Karpas-422 (cell line): Measurements from ENCODE around the gene KLF5. TPM values are rescaled to one million over a fixed set of nuclear protein-coding genes. Genes with fewer than 3 reads are reported as not detected.

Experiments
- DNase-seq: peaks from one replicate; pipeline ENCODE4 v3.0.0-alpha.2; 2015
- H2AFZ ChIP-seq: fragments of 200-600 bp; sonication (generic); 2 replicates; pipeline ENCODE4 v1.6.1; 2014; ENCODE audit warnings: antibody characterized with exemption, low read length, mixed read lengths
- H3K27ac ChIP-seq: fragments of 200-600 bp; sonication (generic); 2 replicates; pipeline ENCODE4 v1.5.1; 2014; ENCODE audit warnings: mild to moderate bottlenecking, low read length, moderate library complexity
- H3K27me3 ChIP-seq: fragments of 200-600 bp; sonication (generic); 2 replicates; pipeline ENCODE4 v1.6.1; 2014; ENCODE audit warnings: low read length, mixed read lengths
- H3K36me3 ChIP-seq: fragments of 200-600 bp; sonication (generic); 2 replicates; pipeline ENCODE4 v1.6.1; 2014; ENCODE audit warnings: low read length, mixed read lengths; ENCODE audit not compliant: insufficient read depth
- H3K4me1 ChIP-seq: fragments of 200-600 bp; sonication (generic); 2 replicates; pipeline ENCODE4 v1.6.1; 2014; ENCODE audit warnings: mild to moderate bottlenecking, low read length, mixed read lengths
- H3K4me2 ChIP-seq: fragments of 200-600 bp; sonication (generic); 2 replicates; pipeline ENCODE4 v1.6.1; 2014; ENCODE audit warnings: low read length, low read depth, mild to moderate bottlenecking; ENCODE audit not compliant: poor library complexity, severe bottlenecking
- H3K4me3 ChIP-seq: fragments of 200-600 bp; sonication (generic); 2 replicates; pipeline ENCODE4 v1.5.1; 2014; ENCODE audit warnings: mild to moderate bottlenecking, antibody characterized with exemption, low read length, mixed read lengths
- H3K79me2 ChIP-seq: fragments of 200-600 bp; sonication (generic); 2 replicates; pipeline ENCODE4 v1.6.1; 2014; ENCODE audit warnings: mild to moderate bottlenecking, low read length, mixed read lengths
- H3K9ac ChIP-seq: fragments of 200-600 bp; sonication (generic); 2 replicates; pipeline ENCODE4 v1.6.0; 2014; ENCODE audit warnings: low read length
- H3K9me2 ChIP-seq: fragments of 200-600 bp; sonication (generic), shearing (Covaris generic); replicated peaks from 2 replicates; pipeline ENCODE4 v1.6.0; 2014; ENCODE audit warnings: mild to moderate bottlenecking, low read length, moderate library complexity; ENCODE audit not compliant: insufficient read depth
- H3K9me3 ChIP-seq: fragments of 300-700, 200-600 bp; sonication (generic); 2 replicates; pipeline ENCODE4 v1.6.1; 2014; ENCODE audit warnings: low read length, mixed read lengths
- H4K20me1 ChIP-seq: fragments of 200-600 bp; sonication (generic); 2 replicates; pipeline ENCODE4 v1.6.1; 2014; ENCODE audit warnings: mild to moderate bottlenecking, antibody characterized with exemption, low read length, low read depth; ENCODE audit not compliant: insufficient read depth
- total RNA-seq: library from RNA; depleted of rRNA; stranded (reverse); fragments of >200 nt; shearing (Covaris generic); gene quantifications from 2 replicates; pipeline ENCODE4 v1.2.3, GENCODE V29; 2014; ENCODE audit warnings: low replicate concordance

Gene KLF5
- total RNA-seq, 1 experiment from 2014 or later, result 1.9 TPM

GRCh38 chr13:73056565-73056962 is 2.2 kb upstream of the KLF5 start:
- Histone ChIP-seq H3K27ac (no peak overlapping the region), H3K4me3 (no peak overlapping the region), H3K4me1 (peaks cover 21% of the 10 kb centered on the region), H3K27me3 (no peaks in the 10 kb centered on the region), H3K9me3 (no peaks in the 10 kb centered on the region), H2AFZ (no peak overlapping the region), H3K4me2 (no peak overlapping the region), H3K79me2 (no peaks in the 10 kb centered on the region), H3K9me2 (no peaks in the 10 kb centered on the region), H3K9ac (no peak overlapping the region), H3K36me3 (no peaks in the 10 kb centered on the region), H4K20me1 (no peaks in the 10 kb centered on the region)
- DNase-seq, result no peak

GRCh38 chr13:73057284-73058063 is 1.3 kb upstream of the KLF5 start:
- Histone ChIP-seq H3K4me1 (peaks cover 21% of the 10 kb centered on the region), H3K27ac (no peak overlapping the region), H3K9me3 (no peaks in the 10 kb centered on the region), H3K9me2 (no peaks in the 10 kb centered on the region), H3K79me2 (no peaks in the 10 kb centered on the region), H4K20me1 (no peaks in the 10 kb centered on the region), H3K27me3 (no peaks in the 10 kb centered on the region), H3K4me2 (peak overlapping the region; percentile 70), H3K36me3 (no peaks in the 10 kb centered on the region), H3K4me3 (no peak overlapping the region), H2AFZ (no peak overlapping the region), H3K9ac (no peak overlapping the region)
- no peak for DNase-seq

- Histone ChIP-seq H3K27me3 (no peaks in the 10 kb centered on the region), H3K4me3 (peak overlapping the region; percentile 71), H3K79me2 (no peaks in the 10 kb centered on the region), H3K27ac (no peak overlapping the region), H2AFZ (no peak overlapping the region; the same call in 1 of the 2 replicates), H3K4me2 (peak overlapping the region; percentile 70), H3K9me2 (no peaks in the 10 kb centered on the region), H3K9ac (no peak overlapping the region), H3K4me1 (peaks cover 21% of the 10 kb centered on the region), H3K9me3 (no peaks in the 10 kb centered on the region), H4K20me1 (no peaks in the 10 kb centered on the region), H3K36me3 (no peaks in the 10 kb centered on the region)
- DNase-seq, result no peak
Observed at GRCh38 chr13:73058064-73058313, 816 bp upstream of the KLF5 start.

- H3K27ac ChIP-seq, result no peak overlapping the region
Observed at GRCh38 chr13:73058432-73058735, 421 bp upstream of the KLF5 start.

GRCh38 chr13:73059460-73060250 is 850 bp downstream of the KLF5 start:
- Histone ChIP-seq H3K27me3 (no peaks in the 10 kb centered on the region), H4K20me1 (no peaks in the 10 kb centered on the region), H3K4me3 (peak overlapping the region; percentile 71), H3K9me3 (no peaks in the 10 kb centered on the region), H3K27ac (no peak overlapping the region), H3K79me2 (no peaks in the 10 kb centered on the region), H3K9me2 (no peaks in the 10 kb centered on the region), H3K9ac (peak overlapping the region; percentile 61), H2AFZ (no peak overlapping the region; the same call in 1 of the 2 replicates), H3K36me3 (no peaks in the 10 kb centered on the region), H3K4me2 (peak overlapping the region; percentile 70), H3K4me1 (peaks cover 21% of the 10 kb centered on the region)
- DNase-seq, result peak; percentile 69

More at GRCh38 chr13:73058432-73058735, 421 bp upstream of the KLF5 start:
- H3K4me2 ChIP-seq, result peak overlapping the region; percentile 70
- peak; percentile 43 for DNase-seq
- H3K27me3 ChIP-seq, result no peaks in the 10 kb centered on the region
- H4K20me1 ChIP-seq, result no peaks in the 10 kb centered on the region
- H3K4me1 ChIP-seq, result peaks cover 21% of the 10 kb centered on the region
- peak overlapping the region; percentile 71 for H3K4me3 ChIP-seq
- peak overlapping the region; percentile 66 for H2AFZ ChIP-seq
- H3K79me2 ChIP-seq, result no peaks in the 10 kb centered on the region
- H3K9ac ChIP-seq, result peak overlapping the region; percentile 44
- no peaks in the 10 kb centered on the region for H3K9me2 ChIP-seq
- H3K9me3 ChIP-seq, result no peaks in the 10 kb centered on the region
- H3K36me3 ChIP-seq, result no peaks in the 10 kb centered on the region

- no peak for DNase-seq
- Histone ChIP-seq H3K27ac (no peak overlapping the region), H3K79me2 (no peaks in the 10 kb centered on the region)
Observed at GRCh38 chr13:73060251-73061160, 1.7 kb downstream of the KLF5 start.

GRCh38 chr13:73061473-73061872 is 2.7 kb downstream of the KLF5 start:
- Histone ChIP-seq H3K4me3 (no peak overlapping the region), H3K27ac (no peak overlapping the region), H4K20me1 (no peaks in the 10 kb centered on the region), H3K4me2 (no peak overlapping the region), H3K9ac (no peak overlapping the region), H3K9me3 (no peaks in the 10 kb centered on the region), H3K4me1 (peaks cover 21% of the 10 kb centered on the region), H3K79me2 (no peaks in the 10 kb centered on the region), H3K9me2 (no peaks in the 10 kb centered on the region), H3K36me3 (no peaks in the 10 kb centered on the region), H2AFZ (no peak overlapping the region), H3K27me3 (no peaks in the 10 kb centered on the region)
- DNase-seq, result no peak

More at GRCh38 chr13:73060251-73061160, 1.7 kb downstream of the KLF5 start:
- no peak overlapping the region for H2AFZ ChIP-seq
- H3K4me2 ChIP-seq, result peak overlapping the region; percentile 70
- no peaks in the 10 kb centered on the region for H3K9me3 ChIP-seq
- no peak overlapping the region; the same call in 1 of the 2 replicates for H3K9ac ChIP-seq
- no peaks in the 10 kb centered on the region for H4K20me1 ChIP-seq
- H3K36me3 ChIP-seq, result no peaks in the 10 kb centered on the region
- H3K4me1 ChIP-seq, result peaks cover 21% of the 10 kb centered on the region
- no peaks in the 10 kb centered on the region for H3K27me3 ChIP-seq
- no peaks in the 10 kb centered on the region for H3K9me2 ChIP-seq
- peak overlapping the region; percentile 71; the same call in 1 of the 2 replicates for H3K4me3 ChIP-seq

GRCh38 chr13:73061876-73062275 is 3.1 kb downstream of the KLF5 start:
- no peaks in the 10 kb centered on the region for H3K9me2 ChIP-seq
- no peaks in the 10 kb centered on the region for H3K36me3 ChIP-seq
- DNase-seq, result no peak
- H3K4me2 ChIP-seq, result no peak overlapping the region
- H3K9me3 ChIP-seq, result no peaks in the 10 kb centered on the region
- no peak overlapping the region for H3K27ac ChIP-seq
- no peak overlapping the region for H2AFZ ChIP-seq
- H3K9ac ChIP-seq, result no peak overlapping the region
- H3K27me3 ChIP-seq, result no peaks in the 10 kb centered on the region
- peaks cover 21% of the 10 kb centered on the region for H3K4me1 ChIP-seq
- no peaks in the 10 kb centered on the region for H3K79me2 ChIP-seq
- no peak overlapping the region for H3K4me3 ChIP-seq
- no peaks in the 10 kb centered on the region for H4K20me1 ChIP-seq
